OCI-LY3 (cell line): ENCODE results near the gene MAGI1.

Experiments used
- CTCF ChIP-seq: fragments of 200-600, 300-600 bp; sonication (generic); IDR thresholded peaks from 2 replicates; pipeline ENCODE4 v1.5.1; 2014; ENCODE audit warnings: antibody characterized with exemption, low read length, low read depth
- EZH2phosphoT487 ChIP-seq: fragments of 200-600 bp; shearing (Covaris generic); IDR thresholded peaks from 2 replicates; pipeline ENCODE4 v1.6.1; 2018; ENCODE audit warnings: antibody characterized with exemption, mixed run types, low read depth

GRCh38 chr3:65660000-65660598, 378.6 kb downstream of the MAGI1 start:
- TF ChIP-seq CTCF = no peak
- TF ChIP-seq EZH2phosphoT487 = no peak
